Measurements from ENCODE around the gene SP8. TPM values are rescaled to one million over a fixed set of nuclear protein-coding genes. Genes with fewer than 3 reads are reported as not detected.
"Not testable (repeated sequence)": the region's sequence is repeated elsewhere in the genome, so short reads cannot be mapped to it uniquely, and the experiment has no call there.

SP8 gene
- total RNA-seq, 1 donor from 2014 or later, result 4.3 TPM

- Mint-ChIP-seq H3K9me3 (no peaks in the 10 kb centered on the region), H3K4me1 (ENCODE audit: unreplicated experiment) (no peaks in the 10 kb centered on the region), H3K27ac (no peak overlapping the region), H3K36me3 (no peaks in the 10 kb centered on the region), H3K4me3 (no peak overlapping the region), H3K27me3 (peaks cover 43% of the 10 kb centered on the region)
- TF ChIP-seq, protein P1, sequence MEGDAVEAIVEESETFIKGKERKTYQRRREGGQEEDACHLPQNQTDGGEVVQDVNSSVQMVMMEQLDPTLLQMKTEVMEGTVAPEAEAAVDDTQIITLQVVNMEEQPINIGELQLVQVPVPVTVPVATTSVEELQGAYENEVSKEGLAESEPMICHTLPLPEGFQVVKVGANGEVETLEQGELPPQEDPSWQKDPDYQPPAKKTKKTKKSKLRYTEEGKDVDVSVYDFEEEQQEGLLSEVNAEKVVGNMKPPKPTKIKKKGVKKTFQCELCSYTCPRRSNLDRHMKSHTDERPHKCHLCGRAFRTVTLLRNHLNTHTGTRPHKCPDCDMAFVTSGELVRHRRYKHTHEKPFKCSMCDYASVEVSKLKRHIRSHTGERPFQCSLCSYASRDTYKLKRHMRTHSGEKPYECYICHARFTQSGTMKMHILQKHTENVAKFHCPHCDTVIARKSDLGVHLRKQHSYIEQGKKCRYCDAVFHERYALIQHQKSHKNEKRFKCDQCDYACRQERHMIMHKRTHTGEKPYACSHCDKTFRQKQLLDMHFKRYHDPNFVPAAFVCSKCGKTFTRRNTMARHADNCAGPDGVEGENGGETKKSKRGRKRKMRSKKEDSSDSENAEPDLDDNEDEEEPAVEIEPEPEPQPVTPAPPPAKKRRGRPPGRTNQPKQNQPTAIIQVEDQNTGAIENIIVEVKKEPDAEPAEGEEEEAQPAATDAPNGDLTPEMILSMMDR (conservative IDR thresholded peaks at IDR 0.05), result no peak
- no peak for DNase-seq (ENCODE audit: extremely low spot score, unreplicated experiment)
Measured at GRCh38 chr7:20828947-20829346, 42.3 kb upstream of the SP8 start.

GRCh38 chr7:20827172-20827571 is 40.5 kb upstream of the SP8 start:
- Mint-ChIP-seq H3K4me3 (no peak overlapping the region), H3K27ac (no peak overlapping the region), H3K9me3 (no peaks in the 10 kb centered on the region), H3K27me3 (peaks cover 37% of the 10 kb centered on the region), H3K36me3 (no peaks in the 10 kb centered on the region), H3K4me1 (ENCODE audit: unreplicated experiment) (no peaks in the 10 kb centered on the region)
- DNase-seq (ENCODE audit: extremely low spot score, unreplicated experiment), result no peak
- TF ChIP-seq, protein P1 (conservative IDR thresholded peaks at IDR 0.05), result no peak

DNA sequence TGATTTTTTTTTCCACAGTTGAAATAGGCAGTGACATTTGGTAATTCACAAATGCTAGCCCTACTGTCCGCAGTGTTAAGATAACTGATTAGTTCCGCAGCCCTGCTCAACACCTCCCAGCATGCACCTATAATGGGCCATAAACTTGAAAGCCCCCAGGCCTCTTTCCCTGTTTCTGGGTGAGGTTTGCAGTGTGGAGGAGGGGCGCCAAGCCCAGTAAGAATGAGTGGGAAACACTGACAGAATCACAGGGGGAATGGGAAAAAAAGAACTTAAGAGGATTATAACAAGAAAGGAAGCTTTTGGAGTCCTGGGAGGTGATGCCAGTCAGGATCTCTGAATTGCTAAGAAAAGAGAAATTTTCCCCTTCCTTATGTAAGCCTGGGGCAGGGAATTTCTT is 39.6 kb upstream of the SP8 start:
- Mint-ChIP-seq H3K36me3 (no peaks in the 10 kb centered on the region), H3K9me3 (no peaks in the 10 kb centered on the region)

GRCh38 chr7:20825555-20825954 is 38.9 kb upstream of the SP8 start:
- no peaks in the 10 kb centered on the region for H3K9me3 Mint-ChIP-seq
- H3K36me3 Mint-ChIP-seq, result no peaks in the 10 kb centered on the region
- TF ChIP-seq, protein P1 (conservative IDR thresholded peaks at IDR 0.05), result no peak
- H3K4me3 Mint-ChIP-seq, result no peak overlapping the region
- no peak overlapping the region for H3K27ac Mint-ChIP-seq
- H3K27me3 Mint-ChIP-seq, result peaks cover 33% of the 10 kb centered on the region
- H3K4me1 Mint-ChIP-seq (ENCODE audit: unreplicated experiment), result no peaks in the 10 kb centered on the region
- DNase-seq (ENCODE audit: extremely low spot score, unreplicated experiment), result no peak

More for the DNA sequence above, 39.6 kb upstream of the SP8 start:
- H3K27ac Mint-ChIP-seq, result no peak overlapping the region
- H3K27me3 Mint-ChIP-seq, result peaks cover 36% of the 10 kb centered on the region
- no peak overlapping the region for H3K4me3 Mint-ChIP-seq
- TF ChIP-seq, protein P1 (conservative IDR thresholded peaks at IDR 0.05), result no peak
- DNase-seq (ENCODE audit: extremely low spot score, unreplicated experiment), result no peak
- H3K4me1 Mint-ChIP-seq (ENCODE audit: unreplicated experiment), result no peaks in the 10 kb centered on the region

DNA sequence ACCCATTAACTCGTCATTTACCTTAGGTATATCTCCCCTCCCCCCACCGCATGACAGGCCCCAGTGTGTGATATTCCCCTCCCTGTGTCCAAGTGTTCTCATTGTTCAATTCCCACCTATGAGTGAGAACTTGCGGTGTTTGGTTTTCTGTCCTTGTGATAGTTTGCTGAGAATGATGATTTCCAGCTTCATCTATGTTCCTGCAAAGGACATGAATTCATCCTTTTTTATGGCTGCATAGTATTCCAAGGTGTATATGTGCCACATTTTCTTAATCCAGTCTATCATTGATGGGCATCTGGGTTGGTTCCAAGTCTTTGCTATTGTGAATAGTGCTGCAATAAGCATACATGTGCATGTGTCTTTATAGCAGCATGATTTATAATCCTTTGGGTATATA is 34.7 kb upstream of the SP8 start:
- not testable (repeated sequence) for H3K4me3 Mint-ChIP-seq
- H3K27me3 Mint-ChIP-seq, result peaks cover 12% of the 10 kb centered on the region

DNA sequence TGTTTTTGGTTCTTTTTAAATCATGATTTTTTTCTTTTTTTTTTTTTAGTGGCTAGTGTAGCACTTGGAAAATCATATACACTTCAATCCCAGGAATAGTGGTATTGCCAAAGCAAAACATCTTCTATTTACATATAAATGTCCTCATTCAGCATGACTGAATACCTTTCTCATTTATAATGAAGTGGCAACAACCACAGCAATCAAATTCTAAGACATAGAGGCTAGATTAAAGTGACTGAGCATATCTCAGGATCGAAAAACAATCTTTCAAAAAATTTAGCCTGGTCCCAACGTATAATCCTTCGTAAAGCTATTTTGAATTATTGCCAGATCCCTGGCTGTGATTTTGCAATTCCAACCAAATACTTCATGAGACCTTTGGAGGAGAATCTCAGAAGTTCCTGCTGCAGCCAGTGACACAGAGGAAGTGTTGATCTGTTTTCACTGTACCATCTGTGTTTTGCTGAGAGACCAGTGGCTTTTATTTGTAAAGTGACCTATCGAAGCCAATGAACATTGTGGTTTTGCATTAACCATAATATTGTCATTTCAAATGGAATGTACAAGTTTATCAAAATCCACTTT is 29.8 kb upstream of the SP8 start:
- Mint-ChIP-seq H3K27me3 (no peaks in the 10 kb centered on the region), H3K4me3 (no peak overlapping the region), H3K36me3 (no peaks in the 10 kb centered on the region), H3K27ac (no peak overlapping the region), H3K9me3 (no peaks in the 10 kb centered on the region), H3K4me1 (ENCODE audit: unreplicated experiment) (no peaks in the 10 kb centered on the region)
- TF ChIP-seq, protein P1 (conservative IDR thresholded peaks at IDR 0.05), result no peak
- no peak for DNase-seq (ENCODE audit: extremely low spot score, unreplicated experiment)

More for the DNA sequence above, 34.7 kb upstream of the SP8 start:
- H3K4me1 Mint-ChIP-seq (ENCODE audit: unreplicated experiment); DNase-seq (ENCODE audit: extremely low spot score, unreplicated experiment); H3K36me3 Mint-ChIP-seq; H3K9me3 Mint-ChIP-seq; H3K27ac Mint-ChIP-seq: not testable (repeated sequence)
